WTC11 (cell line): ENCODE results near the gene LIMCH1. TPM values are rescaled to one million over a fixed set of nuclear protein-coding genes. Genes with fewer than 3 reads are reported as not detected.

ENCODE experiments used
- ATAC-seq: fragments of 200-7000 bp; cut with Tn5 transposase; 2 replicates; pipeline ENCODE4 v1.10.0; 2021; ENCODE audit warnings: mild to moderate bottlenecking, moderate library complexity
- CTCF ChIA-PET: fragments of 300-600 bp; sonication (Branson Sonifier 250); formaldehyde crosslinking; loops from one replicate; lab custom pipeline; 2021; ENCODE audit warnings: antibody characterized with exemption; lab: Charles Lee
- POLR2A ChIA-PET: fragments of 350-600 bp; sonication (Branson Sonifier 250); formaldehyde crosslinking; loops from one replicate; lab custom pipeline; 2021; ENCODE audit warnings: antibody characterized with exemption; lab: Charles Lee
- DNase-seq: peaks from one replicate; pipeline ENCODE4 v3.0.0; 2021; ENCODE audit warnings: low spot score
- H3K27ac Mint-ChIP-seq: 2 replicates; pipeline ENCODE4 v1.8.0; 2021; ENCODE audit warnings: mixed read lengths
- H3K27me3 Mint-ChIP-seq: 2 replicates; pipeline ENCODE4 v1.8.0; 2021; ENCODE audit warnings: low read depth, mild to moderate bottlenecking, moderate library complexity, mixed read lengths
- H3K36me3 Mint-ChIP-seq: 2 replicates; pipeline ENCODE4 v1.8.0; 2021; ENCODE audit warnings: mixed read lengths
- H3K4me1 Mint-ChIP-seq: 2 replicates; pipeline ENCODE4 v1.8.0; 2022; ENCODE audit warnings: mixed read lengths
- H3K4me3 Mint-ChIP-seq: 2 replicates; pipeline ENCODE4 v1.8.0; 2021; ENCODE audit warnings: mild to moderate bottlenecking, moderate library complexity, mixed read lengths
- H3K9me3 Mint-ChIP-seq: 2 replicates; pipeline ENCODE4 v1.8.0; 2021; ENCODE audit warnings: mixed read lengths
- ATF2 ChIP-seq: sonication (generic); formaldehyde crosslinking; IDR thresholded peaks from 2 replicates; pipeline ENCODE4 v1.8.1; 2022; ENCODE audit warnings: low read depth, missing genetic modification reagents, borderline replicate concordance
- CREB1 ChIP-seq: sonication (generic); formaldehyde crosslinking; IDR thresholded peaks from 2 replicates; pipeline ENCODE4 v1.8.0; 2023; ENCODE audit warnings: mild to moderate bottlenecking, missing genetic modification reagents
- CTCF ChIP-seq: fragments of 200-600 bp; IDR thresholded peaks from 2 replicates; pipeline ENCODE4 v1.8.0; 2022; ENCODE audit warnings: antibody characterized with exemption
- ERG ChIP-seq: fragments of 250-450 bp; sonication (Bioruptor Pico); IDR thresholded peaks from 2 replicates; pipeline ENCODE4 v1.8.0; 2021; ENCODE audit warnings: mild to moderate bottlenecking
- FOXP1 ChIP-seq: sonication (generic); formaldehyde crosslinking; IDR thresholded peaks from 2 replicates; pipeline ENCODE4 v1.8.0; 2022; ENCODE audit warnings: missing genetic modification reagents, mild to moderate bottlenecking, moderate library complexity, borderline replicate concordance
- FOXP4 ChIP-seq: sonication (generic); formaldehyde crosslinking; IDR thresholded peaks from 2 replicates; pipeline ENCODE4 v1.8.0; 2022; ENCODE audit warnings: mild to moderate bottlenecking, missing genetic modification reagents
- GABPB1 ChIP-seq: sonication (generic); formaldehyde crosslinking; IDR thresholded peaks from 2 replicates; pipeline ENCODE4 v1.8.1; 2023; ENCODE audit warnings: mild to moderate bottlenecking, missing genetic modification reagents
- HMGXB4 ChIP-seq: sonication (generic); formaldehyde crosslinking; IDR thresholded peaks from 2 replicates; pipeline ENCODE4 v1.8.1; 2023; ENCODE audit warnings: mild to moderate bottlenecking, moderate library complexity, missing genetic modification reagents
- IRF1 ChIP-seq: sonication (generic); formaldehyde crosslinking; IDR thresholded peaks from 2 replicates; pipeline ENCODE4 v1.8.0; 2023; ENCODE audit warnings: missing genetic modification reagents
- JUN ChIP-seq: sonication (generic); formaldehyde crosslinking; IDR thresholded peaks from 2 replicates; pipeline ENCODE4 v1.8.0; 2023; ENCODE audit warnings: mild to moderate bottlenecking, missing genetic modification reagents
- NFYB ChIP-seq: sonication (generic); formaldehyde crosslinking; conservative IDR thresholded peaks from 2 replicates; pipeline ENCODE4 v1.8.0; 2022; ENCODE audit warnings: low read depth, missing genetic modification reagents
- OVOL2 ChIP-seq: fragments of 250-450 bp; sonication (Bioruptor Pico); IDR thresholded peaks from 2 replicates; pipeline ENCODE4 v1.9.0; 2021; ENCODE audit warnings: mild to moderate bottlenecking, borderline replicate concordance
- RELA ChIP-seq: sonication (generic); formaldehyde crosslinking; IDR thresholded peaks from 2 replicates; pipeline ENCODE4 v1.8.1; 2022; ENCODE audit warnings: missing genetic modification reagents, mild to moderate bottlenecking, borderline replicate concordance
- TEAD4 ChIP-seq: sonication (generic); formaldehyde crosslinking; IDR thresholded peaks from 2 replicates; pipeline ENCODE4 v1.8.0; 2022; ENCODE audit warnings: mild to moderate bottlenecking, missing genetic modification reagents
- USF1 ChIP-seq: sonication (generic); formaldehyde crosslinking; IDR thresholded peaks from 2 replicates; pipeline ENCODE4 v1.8.0; 2022; ENCODE audit warnings: mild to moderate bottlenecking, missing genetic modification reagents
- USF2 ChIP-seq: sonication (generic); formaldehyde crosslinking; IDR thresholded peaks from 2 replicates; pipeline ENCODE4 v1.8.1; 2023; ENCODE audit warnings: mild to moderate bottlenecking, missing genetic modification reagents, moderate library complexity
- ZMAT4 ChIP-seq: fragments of 250-450 bp; sonication (Bioruptor Pico); IDR thresholded peaks from 2 replicates; pipeline ENCODE4 v1.9.0; 2021; ENCODE audit warnings: mild to moderate bottlenecking
- ZNF232 ChIP-seq: sonication (generic); formaldehyde crosslinking; IDR thresholded peaks from 2 replicates; pipeline ENCODE4 v1.8.0; 2022; ENCODE audit warnings: mild to moderate bottlenecking, missing genetic modification reagents
- ZNF317 ChIP-seq: sonication (generic); formaldehyde crosslinking; IDR thresholded peaks from 2 replicates; pipeline ENCODE4 v1.8.1; 2023; ENCODE audit warnings: low read depth, mild to moderate bottlenecking, moderate library complexity, missing genetic modification reagents, borderline replicate concordance
- ZNF416 ChIP-seq: fragments of 250-450 bp; sonication (Bioruptor Pico); IDR thresholded peaks from 2 replicates; pipeline ENCODE4 v1.9.0; 2021; ENCODE audit warnings: mild to moderate bottlenecking, inconsistent platforms
- ZNF423 ChIP-seq: fragments of 250-450 bp; sonication (Bioruptor Pico); IDR thresholded peaks from 2 replicates; pipeline ENCODE4 v2.1.2; 2022; ENCODE audit warnings: mild to moderate bottlenecking, moderate library complexity
- ZSCAN18 ChIP-seq: fragments of 250-450 bp; sonication (Bioruptor Pico); IDR thresholded peaks from 2 replicates; pipeline ENCODE4 v2.1.2; 2022; ENCODE audit warnings: mild to moderate bottlenecking, moderate library complexity
- total RNA-seq: library from RNA; stranded (reverse); gene quantifications from 3 replicates; pipeline ENCODE4 v1.2.3, GENCODE V29; 2021

The LIMCH1 gene
- total RNA-seq, 1 experiment from 2014 or later, result 0.92 TPM

GRCh38 chr4:41561244-41561643 is 23.3 kb downstream of the LIMCH1 start (continued):
- no peak for TF ChIP-seq ERG (CRISPR knock-in tag)
- TF ChIP-seq OVOL2, result no peak
- no peak for TF ChIP-seq TEAD4 (CRISPR knock-in tag)

- TF ChIP-seq USF1 (CRISPR knock-in tag), result no peak
- no peak for TF ChIP-seq FOXP1 (CRISPR knock-in tag)
- no peak for TF ChIP-seq HMGXB4 (CRISPR knock-in tag)
- no peak for TF ChIP-seq NFYB (CRISPR knock-in tag)
- TF ChIP-seq RELA, result no peak
- TF ChIP-seq ZNF423 (CRISPR knock-in tag), result no peak
- no peak for TF ChIP-seq ZNF416 (CRISPR knock-in tag)
- no peak for TF ChIP-seq ZMAT4 (CRISPR knock-in tag)
- no peak for TF ChIP-seq ZNF317 (CRISPR knock-in tag)
- TF ChIP-seq ATF2 (CRISPR knock-in tag), result no peak
- no peak for TF ChIP-seq JUN
- no peak for TF ChIP-seq OVOL2
- TF ChIP-seq ZSCAN18 (CRISPR knock-in tag), result no peak
- no peak for TF ChIP-seq CTCF
- no peak for TF ChIP-seq IRF1 (CRISPR knock-in tag)
- TF ChIP-seq FOXP4 (CRISPR knock-in tag), result no peak
- TF ChIP-seq CREB1 (CRISPR knock-in tag), result no peak
- TF ChIP-seq GABPB1 (CRISPR knock-in tag), result no peak
- TF ChIP-seq USF2 (CRISPR knock-in tag), result no peak
- TF ChIP-seq ZNF232 (CRISPR knock-in tag), result no peak
- Mint-ChIP-seq H3K9me3 (no peaks in the 10 kb centered on the region), H3K27me3 (no peaks in the 10 kb centered on the region; the same call in 1 of the 2 replicates), H3K27ac (no peak overlapping the region), H3K4me1 (no peaks in the 10 kb centered on the region), H3K36me3 (no peaks in the 10 kb centered on the region), H3K4me3 (no peak overlapping the region)
- ChIA-PET CTCF (no interaction called here), POLR2A (no interaction called here)
- no peak for ATAC-seq
- no peak for DNase-seq
Measured at GRCh38 chr4:41567186-41567585, 29.2 kb downstream of the LIMCH1 start.
